Activated CD4-positive, alpha-beta memory T cell treated with anti-CD3 and anti-CD28 coated beads for 36 hours (primary cell): ENCODE data around the gene RABGAP1L. TPM values are rescaled to one million over a fixed set of nuclear protein-coding genes. Genes with fewer than 3 reads are reported as not detected.
"Not testable (repeated sequence)": the region's sequence is repeated elsewhere in the genome, so short reads cannot be mapped to it uniquely, and the experiment has no call there.

ENCODE experiments used
- CTCF ChIA-PET: fragments of 350-600 bp; sonication (Branson Sonifier 250); formaldehyde crosslinking; loops from one replicate; lab custom pipeline; 2021; ENCODE audit warnings: antibody characterized with exemption, inconsistent platforms; lab: Charles Lee
- POLR2A ChIA-PET: fragments of 350-600 bp; sonication (Branson Sonifier 250); formaldehyde crosslinking; loops from one replicate; lab custom pipeline; 2021; ENCODE audit warnings: antibody characterized with exemption; lab: Charles Lee
- DNase-seq: peaks from one replicate; pipeline ENCODE4 v3.0.0-alpha.2; 2020
- H3K27ac Mint-ChIP-seq: one replicate; pipeline ENCODE4 v1.8.0; 2021; ENCODE audit warnings: mixed read lengths
- H3K27me3 Mint-ChIP-seq: one replicate; pipeline ENCODE4 v1.8.0; 2021; ENCODE audit warnings: mixed read lengths
- H3K36me3 Mint-ChIP-seq: one replicate; pipeline ENCODE4 v1.8.0; 2021; ENCODE audit warnings: mixed read lengths
- H3K4me1 Mint-ChIP-seq: one replicate; pipeline ENCODE4 v1.8.0; 2021; ENCODE audit warnings: low read depth, mixed read lengths
- H3K4me3 Mint-ChIP-seq: one replicate; pipeline ENCODE4 v1.8.0; 2021; ENCODE audit warnings: mild to moderate bottlenecking, mixed read lengths
- H3K9me3 Mint-ChIP-seq: one replicate; pipeline ENCODE4 v1.8.0; 2021; ENCODE audit warnings: mixed read lengths
- intact Hi-C: fragments of 100-400 bp; cut with micrococcal nuclease; formaldehyde crosslinking; loops from one replicate; pipeline ENCODE4 v1.15.1; 2023
- total RNA-seq, 2 experiments: library from RNA; stranded (reverse); gene quantifications; one replicate each; pipeline ENCODE4 v1.2.3, GENCODE V29; 2021

Gene RABGAP1L
- total RNA-seq, 2 experiments from 2014 or later: 30.5 to 30.9 TPM

DNA sequence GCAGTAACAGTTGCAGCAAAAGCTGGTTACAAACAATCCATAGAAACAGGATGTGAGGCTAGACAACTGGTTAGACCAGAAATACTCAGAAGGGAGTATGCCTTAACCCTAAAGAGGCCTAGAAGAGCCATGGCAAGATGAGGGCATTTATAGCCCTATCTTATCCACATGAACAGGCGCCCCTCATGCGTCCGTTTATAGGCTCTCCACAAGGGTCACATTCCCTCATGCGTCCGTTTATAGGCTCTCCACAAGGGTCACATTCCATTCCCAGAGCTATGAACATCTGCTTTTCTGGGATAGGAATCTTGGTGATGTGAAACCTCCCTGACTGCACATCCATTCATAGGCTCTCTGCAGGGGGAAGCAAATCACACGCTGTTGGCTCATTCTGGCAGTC is 416.8 kb downstream of the RABGAP1L start:
- DNase-seq, H3K27me3 Mint-ChIP-seq, H3K4me1 Mint-ChIP-seq, intact Hi-C loops, CTCF ChIA-PET, H3K27ac Mint-ChIP-seq, POLR2A ChIA-PET, H3K4me3 Mint-ChIP-seq: not testable (repeated sequence)
- Mint-ChIP-seq H3K9me3 (peaks cover 43% of the 10 kb centered on the region), H3K36me3 (peaks cover 34% of the 10 kb centered on the region)

GRCh38 chr1:174577681-174578080 is 418.4 kb downstream of the RABGAP1L start:
- DNase-seq: no peak
- H3K4me3 Mint-ChIP-seq: no peak overlapping the region
- no peak overlapping the region for H3K27ac Mint-ChIP-seq
- POLR2A ChIA-PET: no interaction called here
- no peaks in the 10 kb centered on the region for H3K4me1 Mint-ChIP-seq
- intact Hi-C loops: no loop called here
- H3K27me3 Mint-ChIP-seq: no peaks in the 10 kb centered on the region
- CTCF ChIA-PET: no interaction called here
- H3K9me3 Mint-ChIP-seq: peaks cover 43% of the 10 kb centered on the region
- peaks cover 32% of the 10 kb centered on the region for H3K36me3 Mint-ChIP-seq

DNA sequence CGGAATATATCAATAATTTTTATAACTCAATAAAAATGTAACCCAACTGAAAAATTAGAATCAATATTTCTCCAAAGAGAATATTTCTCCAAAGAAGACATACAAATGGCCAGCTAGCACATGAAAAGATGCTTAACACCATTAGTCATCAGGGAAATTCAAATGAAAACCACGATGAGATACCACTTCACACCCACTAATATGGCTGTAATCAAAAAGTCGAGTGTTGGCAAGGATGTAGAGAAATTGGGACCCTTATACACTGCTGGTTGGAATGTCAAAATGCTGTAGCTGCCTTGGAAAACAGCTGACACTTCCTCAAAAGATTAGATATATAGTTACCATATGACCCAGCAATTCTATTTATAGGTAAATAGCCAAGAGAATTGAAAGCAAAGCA is 421.5 kb downstream of the RABGAP1L start:
- H3K27me3 Mint-ChIP-seq: no peaks in the 10 kb centered on the region
- H3K9me3 Mint-ChIP-seq: peaks cover 30% of the 10 kb centered on the region
- H3K36me3 Mint-ChIP-seq: peaks cover 24% of the 10 kb centered on the region
- CTCF ChIA-PET: no interaction called here
- H3K27ac Mint-ChIP-seq: no peak overlapping the region
- no peak overlapping the region for H3K4me3 Mint-ChIP-seq
- H3K4me1 Mint-ChIP-seq: no peaks in the 10 kb centered on the region
- DNase-seq: no peak
- intact Hi-C loops: no loop called here
- POLR2A ChIA-PET: no interaction called here

- Mint-ChIP-seq H3K9me3 (peaks cover 26% of the 10 kb centered on the region), H3K4me3 (no peak overlapping the region), H3K27me3 (no peaks in the 10 kb centered on the region), H3K27ac (no peak overlapping the region), H3K36me3 (peaks cover 24% of the 10 kb centered on the region), H3K4me1 (no peaks in the 10 kb centered on the region)
- CTCF ChIA-PET: no interaction called here
- POLR2A ChIA-PET: no interaction called here
- intact Hi-C loops: no loop called here
- DNase-seq: no peak
These were observed 424.0 kb downstream of the RABGAP1L start for GRCh38 chr1:174583316-174583715.

- H3K4me1 Mint-ChIP-seq: no peaks in the 10 kb centered on the region
- intact Hi-C loops: no loop called here
- H3K9me3 Mint-ChIP-seq: peaks cover 30% of the 10 kb centered on the region
- H3K27ac Mint-ChIP-seq: no peak overlapping the region
- ChIA-PET CTCF (no interaction called here), POLR2A (no interaction called here)
- no peak overlapping the region for H3K4me3 Mint-ChIP-seq
- no peak for DNase-seq
- no peaks in the 10 kb centered on the region for H3K27me3 Mint-ChIP-seq
- peaks cover 30% of the 10 kb centered on the region for H3K36me3 Mint-ChIP-seq
These were observed 424.8 kb downstream of the RABGAP1L start for GRCh38 chr1:174584071-174584470.

DNA sequence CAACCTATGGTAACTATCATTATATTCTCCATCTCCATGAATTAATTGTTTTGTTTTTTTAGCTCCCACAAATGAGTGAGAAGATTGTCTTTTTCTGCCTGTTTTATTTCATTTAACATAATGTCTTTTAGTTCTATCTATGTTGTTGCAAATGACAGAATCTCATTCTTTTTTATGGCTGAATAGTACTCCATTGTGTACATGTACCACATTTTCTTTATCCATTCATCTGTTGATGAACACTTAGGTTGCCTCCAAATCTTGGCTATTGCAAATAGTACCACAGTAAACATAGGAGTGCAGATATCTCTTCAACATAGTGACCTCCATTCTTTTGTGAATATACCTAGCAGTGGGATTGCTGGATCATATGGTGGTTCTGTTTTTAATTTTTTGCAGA is 429.3 kb downstream of the RABGAP1L start:
- H3K27me3 Mint-ChIP-seq, H3K4me3 Mint-ChIP-seq, H3K4me1 Mint-ChIP-seq, CTCF ChIA-PET, H3K27ac Mint-ChIP-seq, intact Hi-C loops, DNase-seq, POLR2A ChIA-PET: not testable (repeated sequence)
- H3K36me3 Mint-ChIP-seq: peaks cover 27% of the 10 kb centered on the region
- H3K9me3 Mint-ChIP-seq: peaks cover 21% of the 10 kb centered on the region

DNA sequence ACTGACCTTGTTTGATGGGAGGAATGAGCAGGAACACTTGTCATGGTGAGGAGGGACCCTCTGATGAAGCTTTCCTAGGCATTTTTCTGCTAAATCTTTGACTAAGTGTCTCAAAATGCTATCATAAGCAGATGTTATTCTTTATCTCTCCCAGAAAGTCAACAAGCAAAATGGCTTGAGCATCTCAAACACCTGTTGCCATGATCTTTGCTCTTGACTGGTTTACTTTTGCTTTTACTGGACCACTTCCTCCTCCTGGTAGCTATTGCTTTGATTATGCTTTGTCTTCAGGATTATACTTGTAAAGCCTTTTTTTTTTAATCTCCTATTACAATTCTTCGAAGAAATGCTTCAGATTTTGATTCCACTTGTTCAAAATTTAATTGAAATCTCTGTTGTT is 445.9 kb downstream of the RABGAP1L start:
- Mint-ChIP-seq H3K9me3 (peaks cover 5% of the 10 kb centered on the region), H3K27ac (no peak overlapping the region), H3K4me1 (no peaks in the 10 kb centered on the region), H3K4me3 (no peak overlapping the region), H3K36me3 (peaks cover 31% of the 10 kb centered on the region), H3K27me3 (no peaks in the 10 kb centered on the region)
- DNase-seq: no peak
- intact Hi-C loops: no loop called here
- POLR2A ChIA-PET: no interaction called here
- CTCF ChIA-PET: no interaction called here

DNA sequence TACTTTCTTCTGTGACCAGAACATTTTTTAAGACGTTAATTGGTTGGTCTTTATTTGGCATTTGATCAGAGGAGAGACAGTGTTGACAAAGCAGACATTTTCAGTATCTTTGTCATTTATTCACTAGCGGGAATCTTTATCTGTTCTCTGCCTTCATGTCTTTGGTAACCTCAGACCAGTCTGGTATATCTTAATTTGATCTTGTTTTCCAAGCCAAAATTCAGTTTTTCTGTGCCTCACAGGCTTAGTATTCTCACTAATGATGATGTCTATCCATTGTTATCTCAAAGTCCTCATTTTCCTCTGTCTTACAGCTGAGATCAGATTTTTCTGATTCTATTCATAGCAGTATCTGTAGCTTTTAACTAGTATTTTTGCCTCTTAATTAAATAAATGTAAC is 447.2 kb downstream of the RABGAP1L start:
- no peak overlapping the region for H3K27ac Mint-ChIP-seq
- no peaks in the 10 kb centered on the region for H3K27me3 Mint-ChIP-seq
- no peak overlapping the region for H3K4me3 Mint-ChIP-seq
- H3K9me3 Mint-ChIP-seq: peaks cover 5% of the 10 kb centered on the region
- H3K4me1 Mint-ChIP-seq: no peaks in the 10 kb centered on the region
- intact Hi-C loops: no loop called here
- H3K36me3 Mint-ChIP-seq: peaks cover 25% of the 10 kb centered on the region
- DNase-seq: no peak
- POLR2A ChIA-PET: no interaction called here
- CTCF ChIA-PET: no interaction called here

DNA sequence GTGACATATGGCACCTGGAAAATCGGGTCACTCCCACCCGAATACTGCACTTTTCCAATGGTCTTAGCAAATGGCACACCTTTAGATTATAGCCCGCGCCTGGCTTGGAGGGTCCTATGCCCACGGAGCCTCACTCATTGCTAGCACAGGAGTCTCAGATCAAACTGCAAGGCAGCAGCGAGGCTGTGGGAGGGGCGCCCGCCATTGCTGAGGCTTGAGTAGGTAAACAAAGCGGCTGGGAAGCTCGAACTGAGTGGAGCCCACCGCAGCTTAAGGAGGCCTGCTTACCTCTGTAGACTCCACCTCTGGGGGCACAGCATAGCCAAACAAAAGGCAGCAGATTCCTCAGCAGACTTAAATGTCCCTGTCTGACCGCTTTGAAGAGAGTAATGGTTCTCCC is 458.6 kb downstream of the RABGAP1L start:
- H3K27me3 Mint-ChIP-seq, H3K27ac Mint-ChIP-seq, H3K4me1 Mint-ChIP-seq, CTCF ChIA-PET, H3K4me3 Mint-ChIP-seq, DNase-seq, intact Hi-C loops, POLR2A ChIA-PET: not testable (repeated sequence)
- H3K9me3 Mint-ChIP-seq: peaks cover 12% of the 10 kb centered on the region
- H3K36me3 Mint-ChIP-seq: peaks cover 24% of the 10 kb centered on the region

DNA sequence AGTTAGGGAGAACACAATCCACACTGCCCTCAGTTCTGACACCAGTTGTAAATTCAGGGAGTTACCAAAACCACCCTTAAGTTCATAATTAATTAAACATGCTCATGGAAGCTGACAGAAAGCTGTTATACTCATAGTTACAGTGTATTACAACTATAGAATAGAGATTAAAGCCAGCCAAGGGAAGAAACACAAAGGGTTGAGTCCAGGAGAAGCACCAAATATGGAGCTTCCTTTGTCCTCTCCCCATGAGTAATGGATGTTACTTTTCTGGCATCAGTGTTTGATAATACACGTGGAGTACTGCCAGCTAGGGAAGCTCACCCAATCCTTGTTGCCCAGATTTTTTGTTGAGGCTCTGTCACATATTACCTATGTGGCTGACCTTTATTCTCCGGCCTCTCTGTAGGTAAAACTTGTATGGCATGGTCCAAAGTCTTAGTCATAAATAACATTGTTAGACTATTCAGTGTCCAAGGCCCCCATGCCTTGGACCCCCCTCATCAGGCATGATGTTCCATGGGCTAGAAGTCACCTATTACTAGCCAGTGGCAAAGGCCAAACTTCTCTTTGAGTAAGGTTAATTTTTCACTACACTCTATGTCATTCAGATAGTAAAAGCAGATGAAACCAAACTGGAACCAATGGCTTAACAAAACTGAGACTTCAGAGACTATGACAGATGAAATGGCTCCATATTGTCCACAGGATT is 464.2 kb downstream of the RABGAP1L start:
- CTCF ChIA-PET: no interaction called here
- Mint-ChIP-seq H3K4me3 (no peak overlapping the region), H3K27me3 (no peaks in the 10 kb centered on the region), H3K36me3 (peaks cover 5% of the 10 kb centered on the region), H3K4me1 (no peaks in the 10 kb centered on the region), H3K9me3 (peaks cover 15% of the 10 kb centered on the region), H3K27ac (no peak overlapping the region)
- no peak for DNase-seq
- intact Hi-C loops: no loop called here
- POLR2A ChIA-PET: no interaction called here

DNA sequence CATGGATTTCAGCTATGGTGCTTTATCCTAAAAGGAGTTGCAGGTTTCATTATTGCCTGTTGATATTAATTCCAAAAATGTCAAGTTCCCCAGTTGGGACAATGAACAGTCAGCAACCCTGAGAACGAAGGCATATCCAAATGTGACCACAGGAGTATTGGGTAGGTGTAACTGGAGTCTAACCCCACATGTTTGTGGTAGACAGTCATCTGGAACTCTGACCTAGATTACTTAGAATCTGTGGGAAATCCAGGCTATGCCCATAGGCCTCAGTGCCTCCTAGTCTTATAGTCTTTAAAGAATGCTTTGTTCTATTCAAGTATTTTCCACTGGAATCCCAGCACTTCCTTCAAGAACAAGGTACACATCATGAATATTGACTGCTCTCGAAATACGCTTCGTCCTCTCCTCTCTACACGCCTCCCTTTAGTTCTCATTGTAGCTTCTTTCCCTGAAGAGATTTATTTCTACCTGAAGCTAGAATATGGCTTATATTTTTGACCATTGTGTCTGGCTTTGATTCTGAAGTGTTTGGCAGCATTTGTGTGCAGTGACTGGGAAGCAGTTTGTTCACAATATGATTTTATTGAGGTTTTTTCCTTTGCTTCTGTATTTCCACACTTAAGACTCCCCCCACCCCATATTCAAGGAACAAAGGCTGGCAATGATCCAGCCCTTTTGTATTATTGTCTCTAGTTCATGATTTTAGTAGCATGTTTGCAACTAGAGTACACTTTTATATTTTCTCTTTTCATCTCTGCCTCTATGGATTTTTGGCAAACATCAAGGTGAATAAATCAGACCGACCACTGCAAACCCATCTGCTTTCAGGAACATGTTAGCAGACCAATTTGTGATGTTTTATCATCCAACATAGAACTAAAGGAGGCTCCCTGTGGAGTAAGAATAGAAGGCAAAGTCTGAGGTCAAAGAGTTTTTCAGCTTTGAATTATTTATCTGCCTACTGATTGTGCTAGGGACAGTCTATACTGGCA is 467.0 kb downstream of the RABGAP1L start:
- H3K27me3 Mint-ChIP-seq: no peaks in the 10 kb centered on the region
- no peak for DNase-seq
- no peak overlapping the region for H3K4me3 Mint-ChIP-seq
- H3K4me1 Mint-ChIP-seq: no peaks in the 10 kb centered on the region
- POLR2A ChIA-PET: no interaction called here
- intact Hi-C loops: no loop called here
- CTCF ChIA-PET: no interaction called here
- H3K9me3 Mint-ChIP-seq: peaks cover 6% of the 10 kb centered on the region
- peaks cover 2% of the 10 kb centered on the region for H3K36me3 Mint-ChIP-seq
- no peak overlapping the region for H3K27ac Mint-ChIP-seq

DNA sequence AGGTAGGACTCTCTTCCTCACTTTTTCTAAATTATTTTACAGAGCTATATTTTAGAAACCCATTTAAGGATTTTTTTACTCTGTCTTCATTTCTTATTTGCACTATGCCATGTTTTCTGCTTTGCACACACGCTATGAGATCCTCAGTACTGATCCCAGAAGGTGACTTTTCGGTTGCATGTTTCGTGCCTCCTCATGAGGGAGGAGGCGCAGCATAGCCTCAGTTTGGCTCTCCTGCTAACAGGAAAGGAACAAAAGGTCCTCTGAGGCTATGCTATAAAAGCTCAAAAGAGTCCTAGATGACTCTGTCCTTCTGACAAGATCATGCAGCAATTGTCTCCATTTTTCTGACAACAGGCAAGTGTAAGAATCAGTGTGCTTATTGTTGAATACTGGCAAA is 478.2 kb downstream of the RABGAP1L start:
- POLR2A ChIA-PET: no interaction called here
- Mint-ChIP-seq H3K27ac (no peak overlapping the region), H3K4me1 (no peaks in the 10 kb centered on the region)

More for the DNA sequence above, 478.2 kb downstream of the RABGAP1L start:
- H3K4me3 Mint-ChIP-seq: no peak overlapping the region
- H3K9me3 Mint-ChIP-seq: peaks cover 9% of the 10 kb centered on the region
- CTCF ChIA-PET: no interaction called here
- no peaks in the 10 kb centered on the region for H3K27me3 Mint-ChIP-seq
- DNase-seq: no peak
- H3K36me3 Mint-ChIP-seq: peaks cover 14% of the 10 kb centered on the region
- intact Hi-C loops: no loop called here
